Astrocyte (in vitro differentiated cells and primary cell): ENCODE data around the gene NEXMIF. TPM values are rescaled to one million over a fixed set of nuclear protein-coding genes. Genes with fewer than 3 reads are reported as not detected.
A peak's percentile ranks its signal among the peaks of the same experiment; 100 is the strongest.

ENCODE experiments used
- DNase-seq: peaks from one replicate; pipeline ENCODE4 v3.0.0-alpha.2; 2010; ENCODE audit warnings: low read depth
- FAIRE-seq: peaks from 2 replicates; lab custom pipeline; 2011; peaks lifted over from hg19 to GRCh38; lab: Jason Lieb, UNC
- H2AFZ ChIP-seq: 2 replicates; pipeline ENCODE4 v1.6.0; 2012; ENCODE audit warnings: low read depth, low read length, inconsistent platforms
- H3K27ac ChIP-seq: 2 replicates; pipeline ENCODE4 v1.5.1; 2011; ENCODE audit warnings: low read depth, low read length, inconsistent platforms
- H3K27me3 ChIP-seq: 2 replicates; pipeline ENCODE4 v1.6.0; 2011; ENCODE audit warnings: low read length, inconsistent platforms; ENCODE audit not compliant: insufficient read depth
- H3K36me3 ChIP-seq: 2 replicates; pipeline ENCODE4 v1.5.1; 2011; ENCODE audit warnings: low read length, inconsistent platforms; ENCODE audit not compliant: insufficient read depth
- H3K4me1 ChIP-seq: 2 replicates; pipeline ENCODE4 v1.5.1; 2011; ENCODE audit warnings: low read length, inconsistent platforms; ENCODE audit not compliant: insufficient read depth
- H3K4me2 ChIP-seq: 2 replicates; pipeline ENCODE4 v1.6.0; 2012; ENCODE audit warnings: low read length, inconsistent platforms
- H3K4me3 ChIP-seq: 2 replicates; pipeline ENCODE4 v1.5.1; 2011; ENCODE audit warnings: low read depth, mild to moderate bottlenecking, low read length, inconsistent platforms; ENCODE audit not compliant: insufficient read depth
- H3K79me2 ChIP-seq: 2 replicates; pipeline ENCODE4 v1.6.0; 2012; ENCODE audit warnings: mild to moderate bottlenecking, low read length, inconsistent platforms; ENCODE audit not compliant: insufficient read depth
- H3K9ac ChIP-seq: 2 replicates; pipeline ENCODE4 v1.6.0; 2012; ENCODE audit warnings: mild to moderate bottlenecking, low read length, inconsistent platforms
- H3K9me3 ChIP-seq: 2 replicates; pipeline ENCODE4 v1.5.1; 2012; ENCODE audit warnings: low read depth, mild to moderate bottlenecking, low read length, inconsistent platforms; ENCODE audit not compliant: insufficient read depth
- H4K20me1 ChIP-seq: 2 replicates; pipeline ENCODE4 v1.6.0; 2012; ENCODE audit warnings: low read length, inconsistent platforms; ENCODE audit not compliant: insufficient read depth
- H3K27ac Mint-ChIP-seq: one replicate; pipeline ENCODE4 v1.8.0; 2021; ENCODE audit warnings: mild to moderate bottlenecking, mixed read lengths; ENCODE audit not compliant: unreplicated experiment
- H3K27me3 Mint-ChIP-seq: one replicate; pipeline ENCODE4 v1.8.0; 2021; ENCODE audit warnings: low read depth, mixed read lengths; ENCODE audit not compliant: unreplicated experiment
- H3K36me3 Mint-ChIP-seq: one replicate; pipeline ENCODE4 v1.8.0; 2021; ENCODE audit warnings: low read depth, mixed read lengths; ENCODE audit not compliant: unreplicated experiment
- H3K4me1 Mint-ChIP-seq: one replicate; pipeline ENCODE4 v1.8.0; 2021; ENCODE audit warnings: low read depth, mixed read lengths; ENCODE audit not compliant: unreplicated experiment
- H3K4me3 Mint-ChIP-seq: one replicate; pipeline ENCODE4 v1.8.0; 2021; ENCODE audit warnings: mild to moderate bottlenecking, moderate library complexity, mixed read lengths; ENCODE audit not compliant: unreplicated experiment
- H3K9me3 Mint-ChIP-seq: one replicate; pipeline ENCODE4 v1.8.0; 2021; ENCODE audit warnings: mild to moderate bottlenecking, mixed read lengths; ENCODE audit not compliant: unreplicated experiment
- EZH2 ChIP-seq: IDR thresholded peaks from 2 replicates; pipeline ENCODE4 v1.6.1; 2012; ENCODE audit warnings: mild to moderate bottlenecking, low read length, inconsistent platforms; ENCODE audit not compliant: insufficient read depth
- total RNA-seq: library from RNA; stranded (reverse); gene quantifications from 2 replicates; pipeline ENCODE4 v1.2.1, GENCODE V29; 2021
- TF ChIP-seq, protein P1 (sequence below): IDR thresholded peaks from 2 replicates; pipeline ENCODE4 v1.5.1; 2011; ENCODE audit warnings: low read depth, mild to moderate bottlenecking, inconsistent platforms, low read length, moderate library complexity; ENCODE audit not compliant: insufficient read depth

The NEXMIF gene
- total RNA-seq, 1 donor from 2014 or later: 0.48 TPM

- TF ChIP-seq, protein P1, sequence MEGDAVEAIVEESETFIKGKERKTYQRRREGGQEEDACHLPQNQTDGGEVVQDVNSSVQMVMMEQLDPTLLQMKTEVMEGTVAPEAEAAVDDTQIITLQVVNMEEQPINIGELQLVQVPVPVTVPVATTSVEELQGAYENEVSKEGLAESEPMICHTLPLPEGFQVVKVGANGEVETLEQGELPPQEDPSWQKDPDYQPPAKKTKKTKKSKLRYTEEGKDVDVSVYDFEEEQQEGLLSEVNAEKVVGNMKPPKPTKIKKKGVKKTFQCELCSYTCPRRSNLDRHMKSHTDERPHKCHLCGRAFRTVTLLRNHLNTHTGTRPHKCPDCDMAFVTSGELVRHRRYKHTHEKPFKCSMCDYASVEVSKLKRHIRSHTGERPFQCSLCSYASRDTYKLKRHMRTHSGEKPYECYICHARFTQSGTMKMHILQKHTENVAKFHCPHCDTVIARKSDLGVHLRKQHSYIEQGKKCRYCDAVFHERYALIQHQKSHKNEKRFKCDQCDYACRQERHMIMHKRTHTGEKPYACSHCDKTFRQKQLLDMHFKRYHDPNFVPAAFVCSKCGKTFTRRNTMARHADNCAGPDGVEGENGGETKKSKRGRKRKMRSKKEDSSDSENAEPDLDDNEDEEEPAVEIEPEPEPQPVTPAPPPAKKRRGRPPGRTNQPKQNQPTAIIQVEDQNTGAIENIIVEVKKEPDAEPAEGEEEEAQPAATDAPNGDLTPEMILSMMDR: no peak
- no peak for TF ChIP-seq EZH2
- Mint-ChIP-seq H3K4me3 (no peak overlapping the region), H3K4me1 (no peaks in the 10 kb centered on the region), H3K27ac (no peak overlapping the region), H3K9me3 (peaks cover 2% of the 10 kb centered on the region), H3K27me3 (peaks cover 6% of the 10 kb centered on the region), H3K36me3 (no peaks in the 10 kb centered on the region)
- Histone ChIP-seq H3K9me3 (no peaks in the 10 kb centered on the region), H3K79me2 (no peaks in the 10 kb centered on the region), H3K4me1 (no peaks in the 10 kb centered on the region), H3K36me3 (no peaks in the 10 kb centered on the region), H3K27ac (no peak overlapping the region), H4K20me1 (no peaks in the 10 kb centered on the region), H3K27me3 (no peaks in the 10 kb centered on the region), H2AFZ (no peak overlapping the region), H3K4me3 (no peak overlapping the region), H3K9ac (no peak overlapping the region), H3K4me2 (no peak overlapping the region)
- FAIRE-seq (no peak), DNase-seq (no peak)
Observed at GRCh38 chrX:74940414-74940813, 15.2 kb upstream of the NEXMIF start.

GRCh38 chrX:74931214-74931613 lies 6.0 kb upstream of the NEXMIF start:
- FAIRE-seq (no peak), DNase-seq (no peak)
- Mint-ChIP-seq H3K4me1 (no peaks in the 10 kb centered on the region), H3K27me3 (peaks cover 18% of the 10 kb centered on the region), H3K36me3 (no peaks in the 10 kb centered on the region), H3K9me3 (peaks cover 2% of the 10 kb centered on the region), H3K4me3 (no peak overlapping the region), H3K27ac (no peak overlapping the region)
- no peaks in the 10 kb centered on the region for H3K36me3 ChIP-seq
- H3K4me1 ChIP-seq: no peaks in the 10 kb centered on the region
- no peak overlapping the region for H3K27ac ChIP-seq
- no peak overlapping the region for H3K4me2 ChIP-seq
- H2AFZ ChIP-seq: no peak overlapping the region
- H3K9ac ChIP-seq: no peak overlapping the region
- no peaks in the 10 kb centered on the region for H4K20me1 ChIP-seq
- no peak overlapping the region for H3K4me3 ChIP-seq
- TF ChIP-seq EZH2: no peak
- H3K79me2 ChIP-seq: no peaks in the 10 kb centered on the region
- H3K9me3 ChIP-seq: no peaks in the 10 kb centered on the region
- H3K27me3 ChIP-seq: no peaks in the 10 kb centered on the region

DNA sequence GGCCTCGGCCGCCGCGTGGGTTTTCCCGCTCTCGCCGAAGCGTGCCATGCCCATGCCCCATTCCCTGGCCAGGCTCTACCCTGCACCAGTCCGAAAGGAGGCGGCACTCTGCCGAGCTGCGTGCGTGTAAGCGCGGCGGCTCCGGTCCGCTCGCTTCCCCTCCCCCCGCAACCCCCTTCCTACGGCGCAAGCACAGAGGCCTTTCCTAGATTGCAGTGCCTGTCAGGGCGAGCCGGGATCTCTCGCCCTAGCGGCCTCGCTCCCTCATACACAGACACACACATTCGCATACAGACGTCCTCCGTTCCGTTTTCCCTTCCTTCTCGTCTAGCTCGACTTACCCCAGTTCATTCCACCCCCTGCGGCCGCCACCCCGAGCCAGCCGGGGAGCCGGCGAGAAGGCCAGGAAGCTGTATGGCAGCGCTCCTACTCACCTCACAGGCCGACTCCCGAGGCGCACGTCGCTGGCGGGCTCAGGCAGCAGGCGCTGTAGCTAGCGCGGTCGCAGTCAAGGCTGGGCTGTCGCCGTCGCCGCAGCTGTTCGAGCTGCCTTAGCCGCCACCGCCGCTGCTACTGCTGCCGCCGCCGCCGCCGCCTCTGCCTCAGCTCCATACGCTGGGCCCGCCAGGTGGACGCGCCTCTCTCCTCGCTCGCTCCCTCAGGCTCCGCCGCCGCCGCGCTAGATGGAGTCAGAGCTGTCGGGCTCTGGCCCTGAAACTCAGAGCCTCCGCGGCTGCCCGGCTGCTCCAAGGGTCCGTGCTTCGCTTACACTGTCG lies 615 bp downstream of the NEXMIF start:
- FAIRE-seq (no peak), DNase-seq (peak; percentile 1)
- H3K36me3 Mint-ChIP-seq: no peaks in the 10 kb centered on the region
- Histone ChIP-seq H3K4me2 (peak overlapping the region; percentile 80), H3K4me3 (peak overlapping the region; percentile 28), H3K9me3 (no peaks in the 10 kb centered on the region), H3K9ac (no peak overlapping the region), H3K79me2 (no peaks in the 10 kb centered on the region), H3K36me3 (no peaks in the 10 kb centered on the region), H3K27ac (no peak overlapping the region), H3K4me1 (no peaks in the 10 kb centered on the region), H3K27me3 (peaks cover 5% of the 10 kb centered on the region), H2AFZ (peak overlapping the region; percentile 77), H4K20me1 (no peaks in the 10 kb centered on the region)
- peak; percentile 26 for TF ChIP-seq EZH2
- TF ChIP-seq, protein P1: no peak
- no peaks in the 10 kb centered on the region for H3K4me1 Mint-ChIP-seq
- H3K27me3 Mint-ChIP-seq: peaks cover 20% of the 10 kb centered on the region
- H3K27ac Mint-ChIP-seq: no peak overlapping the region
- H3K4me3 Mint-ChIP-seq: peak overlapping the region; percentile 87
- peaks cover 2% of the 10 kb centered on the region for H3K9me3 Mint-ChIP-seq
